H1 (cell line): ENCODE data around the gene BRD7. TPM values are rescaled to one million over a fixed set of nuclear protein-coding genes. Genes with fewer than 3 reads are reported as not detected.

Experiments
- CTCF ChIA-PET: fragments of 300-600 bp; sonication (Branson Sonifier 250); formaldehyde crosslinking; loops from one replicate; lab custom pipeline; 2021; ENCODE audit not compliant: partially characterized antibody; lab: Charles Lee
- POLR2A ChIA-PET: fragments of 300-600 bp; sonication (Branson Sonifier 250); formaldehyde crosslinking; loops from one replicate; lab custom pipeline; 2021; ENCODE audit warnings: inconsistent platforms; ENCODE audit not compliant: partially characterized antibody; lab: Charles Lee
- DNase-seq, 2 experiments: peaks; one replicate each; pipeline versions ENCODE4 v3.0.0 to v3.0.0-alpha.2; 2010 to 2022; ENCODE audit warnings: low spot score in 2 of 2, low read depth in 1 of 2, mixed read lengths in 1 of 2
- FAIRE-seq: peaks from 2 replicates; lab custom pipeline; 2011; peaks lifted over from hg19 to GRCh38; lab: Jason Lieb, UNC
- H2AFZ ChIP-seq: 2 replicates; pipeline ENCODE4 v1.8.1; 2012; ENCODE audit warnings: low read length, inconsistent platforms
- H2AK5ac ChIP-seq: 2 replicates; pipeline ENCODE4 v1.6.1; 2013; ENCODE audit warnings: low read depth, low read length
- H2BK120ac ChIP-seq: replicated peaks from 2 replicates; pipeline ENCODE3; 2013; ENCODE audit warnings: low read depth, low read length, inconsistent platforms
- H2BK12ac ChIP-seq: 2 replicates; pipeline ENCODE4 v1.6.1; 2013; ENCODE audit warnings: low read depth, low read length
- H2BK15ac ChIP-seq: 2 replicates; pipeline ENCODE4 v1.6.1; 2013; ENCODE audit warnings: low read length
- H2BK20ac ChIP-seq: 2 replicates; pipeline ENCODE4 v1.6.1; 2013; ENCODE audit warnings: low read length
- H2BK5ac ChIP-seq: 2 replicates; pipeline ENCODE4 v1.6.1; 2013; ENCODE audit warnings: low read depth, low read length
- H3K14ac ChIP-seq: 2 replicates; pipeline ENCODE4 v1.6.1; 2013; ENCODE audit warnings: inconsistent platforms; ENCODE audit not compliant: insufficient read length
- H3K18ac ChIP-seq: 2 replicates; pipeline ENCODE4 v1.6.1; 2013; ENCODE audit warnings: low read length; ENCODE audit errors: extremely low read depth
- H3K23ac ChIP-seq: 2 replicates; pipeline ENCODE4 v1.6.1; 2013; ENCODE audit warnings: inconsistent platforms; ENCODE audit not compliant: insufficient read length
- H3K23me2 ChIP-seq: 2 replicates; pipeline ENCODE4 v1.6.1; 2013; ENCODE audit warnings: low read depth, low read length
- H3K27ac ChIP-seq: 2 replicates; pipeline ENCODE4 v1.6.1; 2011; ENCODE audit warnings: low read depth, low read length, inconsistent platforms
- H3K27me3 ChIP-seq, 4 experiments: replicated peaks in 1 of 4; 1 replicate in 1 of 4; 2 replicates in 3 of 4; pipeline versions ENCODE4 v1.6.1 to v1.8.1; 2011 to 2013; ENCODE audit warnings: low read length in 3 of 4, mild to moderate bottlenecking in 3 of 4, inconsistent platforms in 2 of 4, mixed read lengths in 2 of 4, moderate library complexity in 1 of 4; ENCODE audit not compliant: control insufficient read depth in 3 of 4, insufficient read depth in 3 of 4; ENCODE audit errors: extremely low read depth in 1 of 4
- H3K36me3 ChIP-seq, 4 experiments: 2 replicates each; pipeline versions ENCODE4 v1.6.1 to v1.8.1; 2011 to 2013; ENCODE audit warnings: mild to moderate bottlenecking in 4 of 4, low read length in 3 of 4, moderate library complexity in 2 of 4, control low read depth in 1 of 4, inconsistent platforms in 1 of 4; ENCODE audit not compliant: insufficient read depth in 4 of 4, control insufficient read depth in 2 of 4
- H3K4ac ChIP-seq: replicated peaks from 2 replicates; pipeline ENCODE3; 2013; ENCODE audit warnings: low read length, low read depth, mixed read lengths, inconsistent platforms; ENCODE audit not compliant: insufficient read length
- H3K4me1 ChIP-seq, 4 experiments: replicated peaks in 1 of 4; 1 replicate in 1 of 4; 2 replicates in 3 of 4; pipeline versions ENCODE4 v1.6.1 to v1.8.1; 2011 to 2013; ENCODE audit warnings: low read length in 3 of 4, inconsistent platforms in 2 of 4, mixed read lengths in 1 of 4; ENCODE audit not compliant: insufficient read depth in 4 of 4, control insufficient read depth in 3 of 4
- H3K4me2 ChIP-seq, 2 experiments: 2 replicates each; pipeline versions ENCODE4 v1.6.1 to v1.8.1; 2011 to 2013; ENCODE audit warnings: low read depth in 2 of 2, low read length in 2 of 2, control low read depth in 1 of 2, inconsistent platforms in 1 of 2, mild to moderate bottlenecking in 1 of 2; ENCODE audit not compliant: insufficient read depth in 1 of 2
- H3K4me3 ChIP-seq, 4 experiments: fragments of 200-600, 300-600 bp in 1 of 4; sonication (generic), shearing (Covaris generic), sonication (Bioruptor Twin) in 1 of 4; 2 replicates each; pipeline versions ENCODE4 v1.5.1 to v1.8.1; 2011 to 2016; ENCODE audit warnings: low read length in 4 of 4, low read depth in 3 of 4, control low read depth in 2 of 4, inconsistent platforms in 2 of 4, mild to moderate bottlenecking in 2 of 4, mixed read lengths in 1 of 4, moderate library complexity in 1 of 4; ENCODE audit not compliant: insufficient read depth in 2 of 4; ENCODE audit errors: extremely low read depth in 1 of 4
- H3K56ac ChIP-seq: replicated peaks from 2 replicates; pipeline ENCODE3; 2013; ENCODE audit warnings: low read depth, mild to moderate bottlenecking, mixed read lengths, low read length, inconsistent platforms; ENCODE audit not compliant: insufficient read length
- H3K79me1 ChIP-seq: 2 replicates; pipeline ENCODE4 v1.6.1; 2013; ENCODE audit warnings: low read depth, low read length, control low read depth
- H3K79me2 ChIP-seq, 2 experiments: 2 replicates each; pipeline versions ENCODE4 v1.6.1 to v1.8.1; 2012 to 2013; ENCODE audit warnings: low read length in 2 of 2, mild to moderate bottlenecking in 2 of 2, inconsistent platforms in 1 of 2; ENCODE audit not compliant: insufficient read depth in 2 of 2, control insufficient read depth in 1 of 2
- H3K9ac ChIP-seq, 4 experiments: replicated peaks in 1 of 4; 1 replicate in 1 of 4; 2 replicates in 3 of 4; pipeline versions ENCODE4 v1.6.1 to v1.8.1; 2011 to 2013; ENCODE audit warnings: low read depth in 3 of 4, low read length in 3 of 4, control low read depth in 2 of 4, mild to moderate bottlenecking in 2 of 4, moderate library complexity in 2 of 4, inconsistent platforms in 1 of 4; ENCODE audit errors: extremely low read depth in 1 of 4
- H3K9me3 ChIP-seq, 2 experiments: 2 replicates each; pipeline versions ENCODE4 v1.6.1 to v1.8.1; 2012 to 2013; ENCODE audit warnings: mild to moderate bottlenecking in 2 of 2, moderate library complexity in 2 of 2, control low read depth in 1 of 2, inconsistent platforms in 1 of 2, low read depth in 1 of 2, low read length in 1 of 2, mixed read lengths in 1 of 2; ENCODE audit not compliant: insufficient read depth in 2 of 2
- H4K20me1 ChIP-seq, 2 experiments: replicated peaks in 1 of 2; 2 replicates each; pipeline versions ENCODE3 to v1.8.1; 2011 to 2013; ENCODE audit warnings: inconsistent platforms in 2 of 2, low read length in 2 of 2, mild to moderate bottlenecking in 1 of 2; ENCODE audit not compliant: insufficient read depth in 2 of 2, control insufficient read depth in 1 of 2
- H4K5ac ChIP-seq: 2 replicates; pipeline ENCODE4 v1.6.1; 2013; ENCODE audit warnings: low read length, low read depth, mixed read lengths, inconsistent platforms; ENCODE audit not compliant: insufficient read length
- H4K8ac ChIP-seq: 2 replicates; pipeline ENCODE4 v1.8.0; 2013; ENCODE audit warnings: mild to moderate bottlenecking, moderate library complexity, low read length, inconsistent platforms; ENCODE audit not compliant: insufficient read depth; ENCODE audit errors: extremely low read depth
- H4K91ac ChIP-seq: replicated peaks from 2 replicates; pipeline ENCODE3; 2013; ENCODE audit warnings: low read length, mixed read lengths, inconsistent platforms; ENCODE audit not compliant: insufficient read length
- KDM1A ChIP-seq: fragments of 200-600, 300-600 bp; sonication (generic); IDR thresholded peaks from 2 replicates; pipeline ENCODE4 v1.7.1; 2016; ENCODE audit warnings: mild to moderate bottlenecking, low read length, borderline replicate concordance
- RNF2 ChIP-seq: fragments of 200-900, 300-1000 bp; sonication (generic); IDR thresholded peaks from 2 replicates; pipeline ENCODE4 v1.7.1; 2016; ENCODE audit warnings: borderline replicate concordance, low read depth, mild to moderate bottlenecking, antibody characterized with exemption, low read length; ENCODE audit not compliant: poor library complexity, severe bottlenecking; ENCODE audit errors: missing control alignments
- SIN3A ChIP-seq, 2 experiments: IDR thresholded peaks in 1 of 2; conservative IDR thresholded peaks in 1 of 2; 2 replicates each; pipeline ENCODE4 v1.6.1; 2011 to 2012; ENCODE audit warnings: low read length in 2 of 2, improper control_type of control experiment in 1 of 2, low read depth in 1 of 2, mild to moderate bottlenecking in 1 of 2
- WGBS, 2 experiments: shearing (Covaris generic) in 1 of 2; methylation state at CpG; one replicate each; pipeline versions ENCODE4 v1.1.6 to v1.1.7; 2013 to 2015; ENCODE audit warnings: low lambda C conversion rate in 2 of 2, mixed read lengths in 2 of 2, inconsistent platforms in 1 of 2, low coverage in 1 of 2, missing lambda C conversion rate in 1 of 2; ENCODE audit not compliant: insufficient replicate concordance in 2 of 2, insufficient coverage in 1 of 2, insufficient read length in 1 of 2; ENCODE audit errors: extremely low coverage in 1 of 2, missing lambda C conversion rate in 1 of 2; 5-methylcytosine and 5-hydroxymethylcytosine counted together
- polyA plus RNA-seq, 7 experiments: library from polyadenylated mRNA; depleted of rRNA in 3 of 7; stranded (reverse) in 5 of 7; unstranded in 2 of 7; fragments of >200 nt in 5 of 7; fragments of 200-250 nt in 2 of 7; gene quantifications; 1 replicate in 5 of 7; 2 replicates in 1 of 7; 4 replicates in 1 of 7; pipeline versions ENCODE4 v1.2.1 to v1.2.3, GENCODE V29; 2011 to 2013; ENCODE audit warnings: missing spikeins in 2 of 7, mixed read lengths in 2 of 7
- total RNA-seq: library from RNA; stranded (reverse); fragmentation: NEBNext Ultra II Directional; extraction: Animal tissue kit (Norgen Biotek cat#: 25700); gene quantifications from 2 replicates; pipeline ENCODE4 v1.2.1, GENCODE V29; 2021

Gene BRD7
- total and polyA plus RNA-seq, 2 of the 8 experiments (the other 6 are each of a cell fraction or from before 2014, with no cell fraction given) = 42.5 to 120 TPM

DNA sequence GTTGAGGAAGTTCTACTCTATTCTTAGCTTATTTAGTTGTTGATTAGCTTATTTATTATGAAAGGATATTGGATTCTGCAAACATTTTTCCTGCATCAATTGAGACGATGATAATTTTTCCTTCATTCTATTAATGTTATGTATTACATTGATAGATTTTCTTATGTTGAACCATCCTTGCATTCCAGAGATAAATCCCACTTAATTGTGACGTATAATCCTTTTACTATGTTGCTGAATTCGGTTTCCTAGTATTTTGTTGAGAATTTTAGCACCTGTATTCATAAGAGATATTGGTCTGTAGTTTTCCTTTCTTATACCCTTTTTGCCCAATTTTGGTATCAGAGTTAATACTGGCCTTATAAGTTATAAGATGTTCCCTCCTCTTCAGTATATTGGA lies 47.6 kb upstream of the BRD7 start:
- H3K4ac ChIP-seq = no peak overlapping the region
- no peak overlapping the region for H2BK15ac ChIP-seq
- CTCF ChIA-PET = no interaction called here
- no peaks in the 10 kb centered on the region for H4K20me1 ChIP-seq
- no peaks in the 10 kb centered on the region for H3K79me2 ChIP-seq
- H3K27ac ChIP-seq = no peak overlapping the region
- no peak overlapping the region for H3K18ac ChIP-seq
- H2BK20ac ChIP-seq = no peak overlapping the region
- H3K23me2 ChIP-seq = peaks cover 2% of the 10 kb centered on the region; the same call in 1 of the 2 replicates
- H3K4me1 ChIP-seq = no peaks in the 10 kb centered on the region
- no peak overlapping the region for H2AK5ac ChIP-seq
- DNase-seq (no peak), FAIRE-seq (no peak)
- WGBS, 2 experiments = 92% methylated on average over 3 of the region's 3 CpGs; no CpG with 5 or more reads in 1 of the 2 experiments
- H3K27me3 ChIP-seq = no peaks in the 10 kb centered on the region
- POLR2A ChIA-PET = interaction anchor here (0.6 kb wide), 1 partner anchor 16 kb away, joined by 5 read pairs; no protein-coding TSS in a partner anchor
- H3K36me3 ChIP-seq = no peaks in the 10 kb centered on the region
- peaks cover 15 to 16% of the 10 kb centered on the region in 2 experiments for H3K9me3 ChIP-seq
- H2BK12ac ChIP-seq = no peak overlapping the region
- H2AFZ ChIP-seq = no peak overlapping the region
- H3K4me2 ChIP-seq = no peak overlapping the region
- no peak overlapping the region for H4K5ac ChIP-seq
- H3K79me1 ChIP-seq = no peaks in the 10 kb centered on the region
- no peak overlapping the region for H3K4me3 ChIP-seq
- no peak overlapping the region for H3K9ac ChIP-seq
- H4K8ac ChIP-seq = no peak overlapping the region
- no peak overlapping the region for H3K14ac ChIP-seq
- no peak overlapping the region for H2BK120ac ChIP-seq
- H4K91ac ChIP-seq = no peak overlapping the region
- H3K23ac ChIP-seq = no peak overlapping the region
- H3K56ac ChIP-seq = no peak overlapping the region
- H2BK5ac ChIP-seq = no peak overlapping the region
- TF ChIP-seq RNF2 (no peak), KDM1A (no peak), SIN3A (conservative IDR thresholded peaks at IDR 0.05 in 1 of 2, IDR thresholded peaks at IDR 0.05 in 1 of 2; ENCODE audit: low read depth in 1 of 2, low read length in 2 of 2) (no peak)
